HEK293T (cell line): ENCODE results near the gene PEX14.

Experiments
- CTCF ChIA-PET: fragments of 350-600 bp; formaldehyde crosslinking; extraction: SDS; loops from one replicate; lab custom pipeline; 2021; ENCODE audit warnings: antibody characterized with exemption, inconsistent platforms; lab: Yijun Ruan, JAX
- POLR2A ChIA-PET: fragments of 350-600 bp; formaldehyde crosslinking; extraction: SDS; loops from one replicate; lab custom pipeline; 2020; ENCODE audit warnings: antibody characterized with exemption, inconsistent platforms; lab: Yijun Ruan, JAX
- DNase-seq: peaks from one replicate; pipeline ENCODE4 v3.0.0; 2012; ENCODE audit warnings: mixed read lengths; ENCODE audit errors: extremely low spot score
- ARNT ChIP-seq: fragments of 450-650 bp; IDR thresholded peaks from 2 replicates; pipeline ENCODE4 v1.6.1; 2017; ENCODE audit warnings: mild to moderate bottlenecking
- BHLHE40 ChIP-seq: fragments of 450-650 bp; IDR thresholded peaks from 2 replicates; pipeline ENCODE4 v1.6.1; 2016; ENCODE audit warnings: mild to moderate bottlenecking, moderate library complexity, borderline replicate concordance
- CTBP1 ChIP-seq: fragments of 450-650 bp; IDR thresholded peaks from 2 replicates; pipeline ENCODE4 v1.6.1; 2016; ENCODE audit warnings: borderline replicate concordance
- ELF4 ChIP-seq: fragments of 450-650 bp; IDR thresholded peaks from 2 replicates; pipeline ENCODE4 v1.6.1; 2017; ENCODE audit warnings: antibody characterized with exemption
- FOXA1 ChIP-seq: fragments of 450-650 bp; IDR thresholded peaks from 2 replicates; pipeline ENCODE4 v1.6.1; 2016; ENCODE audit warnings: mild to moderate bottlenecking
- FOXK2 ChIP-seq: fragments of 450-650 bp; IDR thresholded peaks from 2 replicates; pipeline ENCODE4 v1.6.1; 2016; ENCODE audit warnings: mild to moderate bottlenecking
- FOXM1 ChIP-seq: fragments of 450-650 bp; IDR thresholded peaks from 2 replicates; pipeline ENCODE4 v1.6.1; 2017; ENCODE audit warnings: mild to moderate bottlenecking, borderline replicate concordance
- HDGF ChIP-seq: fragments of 450-650 bp; IDR thresholded peaks from 2 replicates; pipeline ENCODE4 v1.6.1; 2017; ENCODE audit warnings: antibody characterized with exemption, borderline replicate concordance
- L3MBTL2 ChIP-seq: fragments of 450-650 bp; conservative IDR thresholded peaks from 2 replicates; pipeline ENCODE4 v1.6.1; 2016; ENCODE audit warnings: mild to moderate bottlenecking
- LEF1 ChIP-seq: fragments of 450-650 bp; IDR thresholded peaks from 2 replicates; pipeline ENCODE4 v1.6.1; 2017; ENCODE audit warnings: mild to moderate bottlenecking, borderline replicate concordance
- NFRKB ChIP-seq: fragments of 450-650 bp; IDR thresholded peaks from 2 replicates; pipeline ENCODE4 v1.6.1; 2016; ENCODE audit warnings: mild to moderate bottlenecking, moderate library complexity
- PKNOX1 ChIP-seq: fragments of 450-650 bp; IDR thresholded peaks from 2 replicates; pipeline ENCODE4 v1.6.1; 2016
- SP1 ChIP-seq: fragments of 450-650 bp; IDR thresholded peaks from 2 replicates; pipeline ENCODE4 v1.6.1; 2017
- SUZ12 ChIP-seq: fragments of 450-650 bp; IDR thresholded peaks from 2 replicates; pipeline ENCODE4 v1.6.1; 2016; ENCODE audit warnings: mild to moderate bottlenecking
- TARDBP ChIP-seq: fragments of 450-650 bp; IDR thresholded peaks from 2 replicates; pipeline ENCODE4 v1.6.1; 2016
- ZNF384 ChIP-seq: fragments of 450-650 bp; IDR thresholded peaks from 2 replicates; pipeline ENCODE4 v1.6.1; 2016

Gene PEX14

GRCh38 chr1:10635085-10635896 is 160.5 kb downstream of the PEX14 start:
- CTCF ChIA-PET, result no interaction called here

GRCh38 chr1:10635992-10636391 is 161.2 kb downstream of the PEX14 start:
- ChIA-PET POLR2A (no interaction called here), CTCF (interaction anchor here (0.6 kb wide), 1 partner anchor 16 kb away, joined by 3 read pairs; no protein-coding TSS in a partner anchor)
- TF ChIP-seq ARNT (no peak), L3MBTL2 (no peak), NFRKB (no peak), FOXK2 (no peak), ZNF384 (no peak)
- no peak for DNase-seq

More at GRCh38 chr1:10635085-10635896, 160.5 kb downstream of the PEX14 start:
- TF ChIP-seq HDGF (no peak), ARNT (no peak), PKNOX1 (no peak), CTBP1 (no peak), BHLHE40 (no peak), SP1 (no peak), ZNF384 (no peak), FOXK2 (no peak), FOXM1 (no peak), NFRKB (no peak)
- no peak for DNase-seq
- POLR2A ChIA-PET, result no interaction called here

GRCh38 chr1:10637400-10637799 is 162.7 kb downstream of the PEX14 start:
- ChIA-PET CTCF (no interaction called here), POLR2A (no interaction called here)
- no peak for DNase-seq
- TF ChIP-seq L3MBTL2, result no peak
- no peak for TF ChIP-seq FOXM1
- no peak for TF ChIP-seq LEF1
- no peak for TF ChIP-seq FOXA1
- TF ChIP-seq ARNT, result no peak
- TF ChIP-seq HDGF, result no peak
- no peak for TF ChIP-seq SUZ12
- no peak for TF ChIP-seq NFRKB
- TF ChIP-seq CTBP1, result no peak
- TF ChIP-seq ELF4, result no peak
- no peak for TF ChIP-seq BHLHE40
- no peak for TF ChIP-seq PKNOX1
- TF ChIP-seq FOXK2, result no peak
- no peak for TF ChIP-seq SP1
- TF ChIP-seq ZNF384, result no peak
- no peak for TF ChIP-seq TARDBP

- CTCF ChIA-PET, result no interaction called here
- DNase-seq, result no peak
Observed at GRCh38 chr1:10637834-10638558, 163.2 kb downstream of the PEX14 start.

GRCh38 chr1:10638559-10639005 is 163.8 kb downstream of the PEX14 start:
- CTCF ChIA-PET, result no interaction called here

More at GRCh38 chr1:10637834-10638558, 163.2 kb downstream of the PEX14 start:
- POLR2A ChIA-PET, result no interaction called here
- TF ChIP-seq FOXK2 (no peak), HDGF (no peak)

More at GRCh38 chr1:10638559-10639005, 163.8 kb downstream of the PEX14 start:
- no peak for DNase-seq
- TF ChIP-seq SUZ12, result no peak
- no peak for TF ChIP-seq L3MBTL2
- TF ChIP-seq NFRKB, result no peak
- TF ChIP-seq BHLHE40, result no peak
- TF ChIP-seq ELF4, result no peak
- no peak for TF ChIP-seq FOXA1
- no peak for TF ChIP-seq FOXM1
- TF ChIP-seq HDGF, result no peak
- no peak for TF ChIP-seq TARDBP
- TF ChIP-seq LEF1, result no peak
- TF ChIP-seq ZNF384, result no peak
- TF ChIP-seq SP1, result no peak
- no peak for TF ChIP-seq PKNOX1
- TF ChIP-seq FOXK2, result no peak
- POLR2A ChIA-PET, result no interaction called here
